ENCODE measurements around the gene IFT88.

DNA sequence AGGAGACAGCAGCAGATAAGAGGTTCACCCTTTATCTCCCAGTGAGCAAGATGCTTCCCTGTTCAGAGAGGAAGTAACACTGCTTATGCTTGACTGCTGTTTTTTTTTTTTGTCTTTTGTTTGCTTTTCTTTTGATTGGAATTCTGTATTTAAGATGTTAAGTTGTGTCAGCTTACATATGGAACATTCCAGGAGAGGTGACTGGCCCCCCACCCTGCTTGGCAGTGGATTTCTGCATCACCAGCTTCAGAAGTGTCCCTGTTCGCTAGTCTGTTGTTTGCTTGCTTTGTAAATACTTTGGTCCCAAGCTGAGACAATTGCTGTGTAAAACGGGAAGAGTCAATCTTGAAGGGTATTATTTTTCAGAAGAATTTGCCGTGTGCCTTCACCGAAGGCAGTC lies 43.0 kb downstream of the IFT88 start:
- TF ChIP-seq ZNF274 (IDR thresholded peaks at IDR 0.05; ENCODE audit: low read depth, low read length) (no peak), SUZ12 (IDR thresholded peaks at IDR 0.05; ENCODE audit: extremely low read depth, insufficient read depth, insufficient read length) (no peak), YY1 (IDR thresholded peaks at IDR 0.05; ENCODE audit: insufficient read depth, insufficient read length) (no peak)
